Measurements from ENCODE around the gene MEP1B. TPM values are rescaled to one million over a fixed set of nuclear protein-coding genes. Genes with fewer than 3 reads are reported as not detected.
"Not testable (repeated sequence)": the region's sequence is repeated elsewhere in the genome, so short reads cannot be mapped to it uniquely, and the experiment has no call there.

MEP1B gene
- total RNA-seq, 1 experiment from 2014 or later: 0.26 TPM

DNA sequence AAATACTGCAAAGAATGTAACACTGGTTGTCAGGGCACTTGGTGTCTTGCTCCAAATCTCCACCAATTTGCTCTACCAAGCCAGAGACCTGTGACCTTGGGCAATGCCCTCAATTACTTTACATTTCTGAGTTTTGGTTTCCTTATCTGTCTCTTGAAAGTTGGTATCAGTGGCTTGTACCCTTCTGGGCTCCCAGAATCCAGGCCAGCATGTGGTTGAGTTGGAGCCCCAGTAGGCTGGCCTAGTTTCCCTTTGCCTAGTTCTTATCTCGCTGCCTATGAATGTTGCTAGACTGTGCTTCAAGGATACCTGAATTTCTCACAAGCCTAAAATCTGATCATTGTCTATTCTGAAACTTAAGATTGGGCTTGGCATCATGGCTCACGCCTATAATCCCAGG lies 26.6 kb downstream of the MEP1B start:
- no peaks in the 10 kb centered on the region for H3K4me1 ChIP-seq (ENCODE audit: insufficient read depth, low read length, poor library complexity, severe bottlenecking)
- CTCF ChIA-PET: no interaction called here
- H3K36me3 ChIP-seq (ENCODE audit: insufficient read depth, low read length, poor library complexity, severe bottlenecking): no peaks in the 10 kb centered on the region
- BruUV-seq (replicated peaks): no TSS peak
- H3K27ac ChIP-seq (ENCODE audit: low read depth, low read length, poor library complexity, severe bottlenecking): no peak overlapping the region
- H3K9me3 ChIP-seq (ENCODE audit: low read depth, low read length, poor library complexity, severe bottlenecking): no peaks in the 10 kb centered on the region
- DNase-seq (ENCODE audit: low spot score): no peak
- intact Hi-C loops (cut with micrococcal nuclease; ENCODE audit: unreplicated experiment): no loop called here
- TF ChIP-seq, protein P1, sequence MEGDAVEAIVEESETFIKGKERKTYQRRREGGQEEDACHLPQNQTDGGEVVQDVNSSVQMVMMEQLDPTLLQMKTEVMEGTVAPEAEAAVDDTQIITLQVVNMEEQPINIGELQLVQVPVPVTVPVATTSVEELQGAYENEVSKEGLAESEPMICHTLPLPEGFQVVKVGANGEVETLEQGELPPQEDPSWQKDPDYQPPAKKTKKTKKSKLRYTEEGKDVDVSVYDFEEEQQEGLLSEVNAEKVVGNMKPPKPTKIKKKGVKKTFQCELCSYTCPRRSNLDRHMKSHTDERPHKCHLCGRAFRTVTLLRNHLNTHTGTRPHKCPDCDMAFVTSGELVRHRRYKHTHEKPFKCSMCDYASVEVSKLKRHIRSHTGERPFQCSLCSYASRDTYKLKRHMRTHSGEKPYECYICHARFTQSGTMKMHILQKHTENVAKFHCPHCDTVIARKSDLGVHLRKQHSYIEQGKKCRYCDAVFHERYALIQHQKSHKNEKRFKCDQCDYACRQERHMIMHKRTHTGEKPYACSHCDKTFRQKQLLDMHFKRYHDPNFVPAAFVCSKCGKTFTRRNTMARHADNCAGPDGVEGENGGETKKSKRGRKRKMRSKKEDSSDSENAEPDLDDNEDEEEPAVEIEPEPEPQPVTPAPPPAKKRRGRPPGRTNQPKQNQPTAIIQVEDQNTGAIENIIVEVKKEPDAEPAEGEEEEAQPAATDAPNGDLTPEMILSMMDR (conservative IDR thresholded peaks at IDR 0.05; ENCODE audit: low read depth, low read length): no peak
- TF ChIP-seq EZH2 (IDR thresholded peaks at IDR 0.05; ENCODE audit: borderline replicate concordance, low read depth, low read length, poor library complexity, severe bottlenecking): no peak
- H3K4me3 ChIP-seq (ENCODE audit: low read depth, low read length, poor library complexity, severe bottlenecking): no peak overlapping the region
- POLR2A ChIA-PET (ENCODE audit: low non-redundant PET): no interaction called here
- no peaks in the 10 kb centered on the region for H3K27me3 ChIP-seq (replicated peaks; ENCODE audit: insufficient read depth, low read depth, low read length, poor library complexity)

GRCh38 chr18:32219431-32220018 lies 29.7 kb downstream of the MEP1B start:
- TF ChIP-seq, protein P1 (conservative IDR thresholded peaks at IDR 0.05; ENCODE audit: low read depth, low read length): no peak
- TF ChIP-seq EZH2 (IDR thresholded peaks at IDR 0.05; ENCODE audit: borderline replicate concordance, low read depth, low read length, poor library complexity, severe bottlenecking): no peak
- ChIA-PET POLR2A (ENCODE audit: low non-redundant PET) (interaction anchor here (0.7 kb wide), 1 partner anchor 451 kb away, joined by 3 read pairs; no protein-coding TSS in a partner anchor), CTCF (no interaction called here)
- intact Hi-C loops (cut with micrococcal nuclease; ENCODE audit: unreplicated experiment): no loop called here
- Histone ChIP-seq H3K4me1 (ENCODE audit: insufficient read depth, low read length, poor library complexity, severe bottlenecking) (no peaks in the 10 kb centered on the region), H3K27ac (ENCODE audit: low read depth, low read length, poor library complexity, severe bottlenecking) (no peak overlapping the region), H3K27me3 (replicated peaks; ENCODE audit: insufficient read depth, low read depth, low read length, poor library complexity) (no peaks in the 10 kb centered on the region), H3K4me3 (ENCODE audit: low read depth, low read length, poor library complexity, severe bottlenecking) (no peak overlapping the region), H3K36me3 (ENCODE audit: insufficient read depth, low read length, poor library complexity, severe bottlenecking) (no peaks in the 10 kb centered on the region), H3K9me3 (ENCODE audit: low read depth, low read length, poor library complexity, severe bottlenecking) (no peaks in the 10 kb centered on the region)
- BruUV-seq (replicated peaks): no TSS peak
- DNase-seq (ENCODE audit: low spot score): no peak

DNA sequence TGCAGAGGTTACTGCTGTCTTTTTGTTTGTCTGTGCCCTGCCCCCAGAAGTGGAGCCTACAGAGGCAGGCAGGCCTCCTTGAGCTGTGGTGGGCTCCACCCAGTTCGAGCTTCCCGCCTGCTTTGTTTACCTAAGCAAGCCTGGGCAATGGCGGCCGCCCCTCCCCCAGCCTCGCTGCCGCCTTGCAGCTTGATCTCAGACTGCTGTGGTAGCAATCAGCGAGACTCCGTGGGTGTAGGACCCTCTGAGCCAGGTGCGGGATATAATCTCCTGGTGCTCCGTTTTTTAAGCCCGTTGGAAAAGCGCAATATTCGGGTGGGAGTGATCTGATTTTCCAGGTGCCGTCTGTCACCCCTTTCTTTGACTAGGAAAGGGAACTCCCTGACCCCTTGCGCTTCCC lies 43.5 kb downstream of the MEP1B start:
- H3K27me3 ChIP-seq (replicated peaks; ENCODE audit: insufficient read depth, low read depth, low read length, poor library complexity); H3K9me3 ChIP-seq (ENCODE audit: low read depth, low read length, poor library complexity, severe bottlenecking); H3K4me3 ChIP-seq (ENCODE audit: low read depth, low read length, poor library complexity, severe bottlenecking); BruUV-seq (replicated peaks); H3K36me3 ChIP-seq (ENCODE audit: insufficient read depth, low read length, poor library complexity, severe bottlenecking); intact Hi-C loops (cut with micrococcal nuclease; ENCODE audit: unreplicated experiment); H3K4me1 ChIP-seq (ENCODE audit: insufficient read depth, low read length, poor library complexity, severe bottlenecking); DNase-seq (ENCODE audit: low spot score); POLR2A ChIA-PET (ENCODE audit: low non-redundant PET); CTCF ChIA-PET; H3K27ac ChIP-seq (ENCODE audit: low read depth, low read length, poor library complexity, severe bottlenecking): not testable (repeated sequence)

DNA sequence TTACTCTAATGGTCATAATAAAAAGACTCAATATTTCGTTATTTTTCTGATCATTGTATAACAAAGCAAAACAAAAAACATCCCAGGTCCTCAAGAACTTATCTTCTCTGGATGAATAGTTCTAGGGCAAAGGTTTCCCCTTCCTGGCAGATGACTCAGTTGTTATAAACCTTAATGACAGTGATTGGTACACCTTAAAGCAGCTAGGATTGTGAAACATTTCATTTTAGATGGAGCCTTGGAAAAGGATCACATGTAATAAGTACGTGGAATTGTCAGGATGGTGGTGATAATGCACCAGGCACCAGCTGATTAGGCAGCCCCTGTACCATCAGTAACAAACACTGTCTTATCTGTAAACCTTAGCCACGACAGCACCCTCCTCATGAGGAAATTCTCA lies 47.2 kb downstream of the MEP1B start:
- Histone ChIP-seq H3K4me3 (ENCODE audit: low read depth, low read length, poor library complexity, severe bottlenecking) (no peak overlapping the region), H3K36me3 (ENCODE audit: insufficient read depth, low read length, poor library complexity, severe bottlenecking) (no peaks in the 10 kb centered on the region), H3K4me1 (ENCODE audit: insufficient read depth, low read length, poor library complexity, severe bottlenecking) (no peaks in the 10 kb centered on the region), H3K27ac (ENCODE audit: low read depth, low read length, poor library complexity, severe bottlenecking) (no peak overlapping the region), H3K27me3 (replicated peaks; ENCODE audit: insufficient read depth, low read depth, low read length, poor library complexity) (no peaks in the 10 kb centered on the region), H3K9me3 (ENCODE audit: low read depth, low read length, poor library complexity, severe bottlenecking) (no peaks in the 10 kb centered on the region)
- no TSS peak for BruUV-seq (replicated peaks)
- no peak for TF ChIP-seq EZH2 (IDR thresholded peaks at IDR 0.05; ENCODE audit: borderline replicate concordance, low read depth, low read length, poor library complexity, severe bottlenecking)
- POLR2A ChIA-PET (ENCODE audit: low non-redundant PET): no interaction called here
- CTCF ChIA-PET: no interaction called here
- DNase-seq (ENCODE audit: low spot score): no peak
- intact Hi-C loops (cut with micrococcal nuclease; ENCODE audit: unreplicated experiment): no loop called here

Data from A673 (cell line).